SJSA1 (cell line): ENCODE results near the gene BAIAP2L2. TPM values are rescaled to one million over a fixed set of nuclear protein-coding genes. Genes with fewer than 3 reads are reported as not detected.

ENCODE experiments used
- total RNA-seq: library from RNA; depleted of rRNA; stranded (reverse); fragments of >200 nt; shearing (Covaris generic); gene quantifications from 2 replicates; pipeline ENCODE4 v1.2.3, GENCODE V29; 2014; rRNA removed

The BAIAP2L2 gene
- total RNA-seq, 1 experiment from 2014 or later: not detected

Other genes starting within 250 kb of the BAIAP2L2 start
- 37.8 and 61.1 TPM in 2 replicates for gene MICALL1, start 204.4 kb downstream of the BAIAP2L2 start, total RNA-seq
- gene C22orf23, start 157.1 kb downstream of the BAIAP2L2 start, total RNA-seq: not detected in 2 replicates
- 77.3 and 99.6 TPM in 2 replicates for gene POLR2F, start 157.0 kb downstream of the BAIAP2L2 start, total RNA-seq
- not detected in 2 replicates for gene SOX10, start 126.1 kb downstream of the BAIAP2L2 start, total RNA-seq
- 2.8 and 5.4 TPM in 2 replicates for gene PICK1, start 53.3 kb downstream of the BAIAP2L2 start, total RNA-seq
- not detected in 2 replicates for gene SLC16A8, start 26.5 kb downstream of the BAIAP2L2 start, total RNA-seq
- gene PLA2G6, start 71.1 kb upstream of the BAIAP2L2 start, total RNA-seq: 1.0 and 2.5 TPM in 2 replicates
- 45.7 and 52.1 TPM in 2 replicates for gene MAFF, start 91.3 kb upstream of the BAIAP2L2 start, total RNA-seq
- gene TMEM184B, start 162.3 kb upstream of the BAIAP2L2 start, total RNA-seq: 22.0 and 23.8 TPM in 2 replicates
- gene CSNK1E, start 206.7 kb upstream of the BAIAP2L2 start, total RNA-seq: 82.0 and 118 TPM in 2 replicates